H9 (cell line): ENCODE results near the gene BTBD7. TPM values are rescaled to one million over a fixed set of nuclear protein-coding genes. Genes with fewer than 3 reads are reported as not detected.

Experiments
- DNase-seq: peaks from one replicate; pipeline ENCODE4 v3.0.0-alpha.2; 2017
- H2AFZ ChIP-seq: one replicate; pipeline ENCODE4 v1.6.1; 2013; ENCODE audit warnings: mild to moderate bottlenecking, low read length, control low read depth, moderate library complexity
- H2AK5ac ChIP-seq: 2 replicates; pipeline ENCODE4 v1.6.1; 2013; ENCODE audit warnings: low read length, control low read depth, mixed read lengths; ENCODE audit not compliant: insufficient read length
- H2BK120ac ChIP-seq: one replicate; pipeline ENCODE4 v1.6.1; 2013; ENCODE audit warnings: low read depth, mild to moderate bottlenecking, low read length, control low read depth, inconsistent platforms; ENCODE audit not compliant: poor library complexity, severe bottlenecking
- H2BK12ac ChIP-seq: 2 replicates; pipeline ENCODE4 v1.6.1; 2013; ENCODE audit warnings: low read length, control low read depth, mixed read lengths, low read depth; ENCODE audit not compliant: insufficient read length
- H2BK15ac ChIP-seq: 2 replicates; pipeline ENCODE4 v1.6.1; 2013; ENCODE audit warnings: low read depth, low read length, control low read depth
- H2BK20ac ChIP-seq: one replicate; pipeline ENCODE4 v1.6.1; 2013; ENCODE audit warnings: low read depth, mild to moderate bottlenecking, low read length, control low read depth, inconsistent platforms; ENCODE audit not compliant: poor library complexity, severe bottlenecking
- H2BK5ac ChIP-seq: 2 replicates; pipeline ENCODE4 v1.6.1; 2013; ENCODE audit warnings: low read length, control low read depth, mixed read lengths; ENCODE audit not compliant: insufficient read length
- H3K14ac ChIP-seq: 2 replicates; pipeline ENCODE4 v1.6.1; 2013; ENCODE audit warnings: low read length, control low read depth; ENCODE audit not compliant: insufficient read depth
- H3K18ac ChIP-seq: 2 replicates; pipeline ENCODE4 v1.6.1; 2013; ENCODE audit warnings: low read depth, mild to moderate bottlenecking, mixed read lengths, low read length, control low read depth; ENCODE audit not compliant: insufficient read length
- H3K23ac ChIP-seq: 2 replicates; pipeline ENCODE4 v1.6.1; 2013; ENCODE audit warnings: low read length, control low read depth, mixed read lengths, low read depth; ENCODE audit not compliant: insufficient read length
- H3K23me2 ChIP-seq: 2 replicates; pipeline ENCODE4 v1.6.1; 2013; ENCODE audit warnings: low read depth, mild to moderate bottlenecking, mixed read lengths, low read length, control low read depth; ENCODE audit not compliant: insufficient read length, poor library complexity, severe bottlenecking
- H3K27ac ChIP-seq: 2 replicates; pipeline ENCODE4 v1.5.1; 2013; ENCODE audit warnings: low read length, control low read depth, mixed read lengths, low read depth; ENCODE audit not compliant: insufficient read length
- H3K27me3 ChIP-seq: 2 replicates; pipeline ENCODE4 v1.6.1; 2013; ENCODE audit warnings: low read length, control low read depth, inconsistent platforms; ENCODE audit not compliant: insufficient read depth
- H3K4ac ChIP-seq: 2 replicates; pipeline ENCODE4 v1.6.1; 2013; ENCODE audit warnings: low read depth, mild to moderate bottlenecking, control low read depth, inconsistent platforms, low read length, moderate library complexity
- H3K4me1 ChIP-seq: 2 replicates; pipeline ENCODE4 v1.6.1; 2013; ENCODE audit warnings: low read length, control low read depth, inconsistent platforms; ENCODE audit not compliant: insufficient read depth
- H3K4me2 ChIP-seq: 2 replicates; pipeline ENCODE4 v1.6.1; 2013; ENCODE audit warnings: low read length, control low read depth, mixed read lengths; ENCODE audit not compliant: insufficient read length, insufficient read depth
- H3K56ac ChIP-seq: 2 replicates; pipeline ENCODE4 v1.6.1; 2013; ENCODE audit warnings: low read depth, mild to moderate bottlenecking, mixed read lengths, low read length, control low read depth; ENCODE audit not compliant: insufficient read length
- H3K79me1 ChIP-seq: 2 replicates; pipeline ENCODE4 v1.6.1; 2013; ENCODE audit warnings: low read depth, mild to moderate bottlenecking, moderate library complexity, low read length, control low read depth, inconsistent platforms; ENCODE audit not compliant: insufficient read depth, poor library complexity, severe bottlenecking
- H3K79me2 ChIP-seq: 2 replicates; pipeline ENCODE4 v1.6.1; 2013; ENCODE audit warnings: low read length, control low read depth, inconsistent platforms; ENCODE audit not compliant: insufficient read depth
- H3K9ac ChIP-seq: 2 replicates; pipeline ENCODE4 v1.6.1; 2013; ENCODE audit warnings: low read length, control low read depth, mixed read lengths; ENCODE audit not compliant: insufficient read length; ENCODE audit errors: extremely low read depth
- H3K9me3 ChIP-seq: one replicate; pipeline ENCODE4 v1.6.1; 2013; ENCODE audit warnings: low read depth, low read length, inconsistent platforms; ENCODE audit not compliant: control insufficient read depth
- H3T11ph ChIP-seq: one replicate; pipeline ENCODE4 v1.6.1; 2013; ENCODE audit warnings: mild to moderate bottlenecking, low read length, control low read depth, inconsistent platforms
- H4K20me1 ChIP-seq: one replicate; pipeline ENCODE4 v1.6.1; 2013; ENCODE audit not compliant: control insufficient read depth, insufficient read length, insufficient read depth
- H4K5ac ChIP-seq: 2 replicates; pipeline ENCODE4 v1.6.1; 2013; ENCODE audit warnings: low read depth, mild to moderate bottlenecking, mixed read lengths, low read length, control low read depth; ENCODE audit not compliant: insufficient read length
- H4K8ac ChIP-seq: replicated peaks from 2 replicates; pipeline ENCODE4 v1.6.1; 2013; ENCODE audit warnings: low read length, control low read depth, mixed read lengths, low read depth; ENCODE audit not compliant: insufficient read length
- H4K91ac ChIP-seq: 2 replicates; pipeline ENCODE4 v1.6.1; 2013; ENCODE audit warnings: low read depth, mild to moderate bottlenecking, moderate library complexity, mixed read lengths, low read length, control low read depth; ENCODE audit not compliant: insufficient read length
- H3K27ac Mint-ChIP-seq, 3 experiments: 2 replicates in 2 of 3; 3 replicates in 1 of 3; pipeline ENCODE4 v1.8.0; 2020 to 2021; ENCODE audit warnings: mixed read lengths in 3 of 3, mild to moderate bottlenecking in 1 of 3, moderate library complexity in 1 of 3
- H3K27me3 Mint-ChIP-seq: 2 replicates; pipeline ENCODE4 v1.8.0; 2021; ENCODE audit warnings: low read depth, mild to moderate bottlenecking, moderate library complexity, mixed read lengths
- H3K36me3 Mint-ChIP-seq, 3 experiments: 2 replicates in 2 of 3; 3 replicates in 1 of 3; pipeline ENCODE4 v1.8.0; 2020 to 2021; ENCODE audit warnings: low read depth in 3 of 3, mixed read lengths in 3 of 3; ENCODE audit not compliant: insufficient read depth in 1 of 3
- H3K4me1 Mint-ChIP-seq, 2 experiments: 2 replicates each; pipeline ENCODE4 v1.8.0; 2020; ENCODE audit warnings: mixed read lengths in 2 of 2
- H3K4me3 Mint-ChIP-seq, 2 experiments: 2 replicates in 1 of 2; 3 replicates in 1 of 2; pipeline ENCODE4 v1.8.0; 2020 to 2021; ENCODE audit warnings: mild to moderate bottlenecking in 2 of 2, mixed read lengths in 2 of 2, moderate library complexity in 1 of 2
- H3K9me3 Mint-ChIP-seq, 2 experiments: 2 replicates in 1 of 2; 3 replicates in 1 of 2; pipeline ENCODE4 v1.8.0; 2020; ENCODE audit warnings: mild to moderate bottlenecking in 2 of 2, mixed read lengths in 2 of 2, moderate library complexity in 1 of 2
- CTCF ChIP-seq: fragments of 200-600 bp; sonication (generic); conservative IDR thresholded peaks from 3 replicates; pipeline ENCODE4 v1.8.0; 2021; ENCODE audit warnings: antibody characterized with exemption, mild to moderate bottlenecking
- WGBS: extraction: QIAGEN DNeasy Blood & Tissue Kit; methylation state at CpG from one replicate; pipeline ENCODE4 v1.1.7; 2013; ENCODE audit warnings: missing lambda C conversion rate, low lambda C conversion rate, mixed read lengths; ENCODE audit not compliant: insufficient read length; ENCODE audit errors: extremely low coverage; 5-methylcytosine and 5-hydroxymethylcytosine counted together
- total RNA-seq: library from RNA; stranded (reverse); gene quantifications from 2 replicates; pipeline ENCODE4 v1.2.1, GENCODE V29; 2021

The BTBD7 gene
- total RNA-seq, 1 experiment from 2014 or later = 44.1 TPM

- Histone ChIP-seq H2BK120ac (no peak overlapping the region), H3K56ac (no peak overlapping the region), H4K8ac (no peak overlapping the region), H4K5ac (no peak overlapping the region), H3K27ac (no peak overlapping the region), H3T11ph (no peak overlapping the region), H3K4ac (no peak overlapping the region), H3K79me2 (no peaks in the 10 kb centered on the region), H2AK5ac (no peak overlapping the region), H2BK20ac (no peak overlapping the region), H3K23me2 (no peaks in the 10 kb centered on the region), H2BK15ac (no peak overlapping the region), H3K4me1 (no peaks in the 10 kb centered on the region), H2BK12ac (no peak overlapping the region), H3K14ac (no peak overlapping the region), H4K20me1 (no peaks in the 10 kb centered on the region), H3K23ac (no peak overlapping the region), H3K4me2 (no peak overlapping the region), H3K18ac (no peak overlapping the region), H2BK5ac (no peak overlapping the region), H4K91ac (no peak overlapping the region), H3K27me3 (no peaks in the 10 kb centered on the region), H3K9me3 (no peaks in the 10 kb centered on the region), H3K79me1 (no peaks in the 10 kb centered on the region), H2AFZ (no peak overlapping the region), H3K9ac (no peak overlapping the region)
- no peak for TF ChIP-seq CTCF
- H3K4me1 Mint-ChIP-seq = no peaks in the 10 kb centered on the region
- H3K4me3 Mint-ChIP-seq = no peak overlapping the region
- H3K27me3 Mint-ChIP-seq = no peaks in the 10 kb centered on the region
- H3K36me3 Mint-ChIP-seq = peaks cover 10 to 36% (median 29%) of the 10 kb centered on the region in 3 experiments; a peak in 6 of 7 replicates
- DNase-seq = no peak
- H3K9me3 Mint-ChIP-seq = no peaks in the 10 kb centered on the region
- no CpG with 5 or more reads among the region's 3 CpGs for WGBS
- no peak overlapping the region for H3K27ac Mint-ChIP-seq
Observed at GRCh38 chr14:93240678-93241000, 92.2 kb downstream of the BTBD7 start.
